AG04450 (cell line): ENCODE data around the gene NUP188. TPM values are rescaled to one million over a fixed set of nuclear protein-coding genes. Genes with fewer than 3 reads are reported as not detected.

ENCODE experiments used
- CTCF ChIA-PET: fragments of 300-600, 350-600 bp; formaldehyde crosslinking; extraction: SDS; loops from one replicate; lab custom pipeline; 2022; ENCODE audit warnings: antibody characterized with exemption, inconsistent platforms; lab: Charles Lee
- POLR2A ChIA-PET: fragments of 350-600 bp; formaldehyde crosslinking; extraction: SDS; loops from one replicate; lab custom pipeline; 2021; ENCODE audit warnings: antibody characterized with exemption, inconsistent platforms; lab: Yijun Ruan, JAX
- DNase-seq: peaks from one replicate; pipeline ENCODE4 v3.0.0-alpha.2; 2011; ENCODE audit warnings: low read depth, low spot score
- H3K27ac ChIP-seq: one replicate; pipeline ENCODE4 v1.5.1; 2012; ENCODE audit warnings: low read depth, low read length, control low read depth
- H3K27me3 ChIP-seq: one replicate; pipeline ENCODE4 v1.6.0; 2012; ENCODE audit warnings: low read length; ENCODE audit not compliant: control insufficient read depth, insufficient read depth
- H3K4me3 ChIP-seq: 2 replicates; pipeline ENCODE4 v1.5.1; 2011; ENCODE audit warnings: mild to moderate bottlenecking, low read depth, low read length, control low read depth
- H3K9me3 ChIP-seq: 2 replicates; pipeline ENCODE4 v1.5.1; 2012; ENCODE audit warnings: low read length; ENCODE audit not compliant: control insufficient read depth, insufficient read depth
- polyA plus RNA-seq: library from polyadenylated mRNA; depleted of rRNA; stranded (reverse); fragments of >200 nt; gene quantifications from 2 replicates; pipeline ENCODE4 v1.2.3, GENCODE V29; 2011
- TF ChIP-seq, protein P1 (sequence below): IDR thresholded peaks from 2 replicates; pipeline ENCODE4 v1.5.1; 2011; ENCODE audit warnings: low read depth, low read length, control low read depth, inconsistent platforms

The NUP188 gene
- polyA plus RNA-seq, 1 experiment, result 46.3 TPM

DNA sequence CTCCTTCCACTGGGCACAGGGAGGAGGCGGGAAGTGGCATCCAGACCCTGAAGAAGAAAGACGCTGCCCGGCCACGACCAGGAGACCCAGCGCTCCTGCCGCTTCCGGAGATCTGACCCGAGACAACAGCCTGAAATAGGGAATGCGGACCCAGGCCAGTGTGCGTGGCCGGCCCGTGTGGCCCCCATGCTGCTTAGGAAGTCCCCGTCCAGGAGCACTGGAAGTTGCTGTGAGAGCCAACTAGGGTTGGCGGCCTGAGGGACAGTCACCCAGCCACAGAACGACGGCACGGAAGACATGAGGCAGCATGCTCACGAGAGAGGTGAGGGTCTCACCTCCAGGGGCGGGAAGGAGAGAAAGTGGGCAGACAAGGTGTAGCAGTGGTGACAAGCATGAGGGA lies 63.7 kb downstream of the NUP188 start:
- TF ChIP-seq, protein P1, sequence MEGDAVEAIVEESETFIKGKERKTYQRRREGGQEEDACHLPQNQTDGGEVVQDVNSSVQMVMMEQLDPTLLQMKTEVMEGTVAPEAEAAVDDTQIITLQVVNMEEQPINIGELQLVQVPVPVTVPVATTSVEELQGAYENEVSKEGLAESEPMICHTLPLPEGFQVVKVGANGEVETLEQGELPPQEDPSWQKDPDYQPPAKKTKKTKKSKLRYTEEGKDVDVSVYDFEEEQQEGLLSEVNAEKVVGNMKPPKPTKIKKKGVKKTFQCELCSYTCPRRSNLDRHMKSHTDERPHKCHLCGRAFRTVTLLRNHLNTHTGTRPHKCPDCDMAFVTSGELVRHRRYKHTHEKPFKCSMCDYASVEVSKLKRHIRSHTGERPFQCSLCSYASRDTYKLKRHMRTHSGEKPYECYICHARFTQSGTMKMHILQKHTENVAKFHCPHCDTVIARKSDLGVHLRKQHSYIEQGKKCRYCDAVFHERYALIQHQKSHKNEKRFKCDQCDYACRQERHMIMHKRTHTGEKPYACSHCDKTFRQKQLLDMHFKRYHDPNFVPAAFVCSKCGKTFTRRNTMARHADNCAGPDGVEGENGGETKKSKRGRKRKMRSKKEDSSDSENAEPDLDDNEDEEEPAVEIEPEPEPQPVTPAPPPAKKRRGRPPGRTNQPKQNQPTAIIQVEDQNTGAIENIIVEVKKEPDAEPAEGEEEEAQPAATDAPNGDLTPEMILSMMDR, result no peak
- no peak for DNase-seq
- Histone ChIP-seq H3K9me3 (no peaks in the 10 kb centered on the region; the same call in 1 of the 2 replicates), H3K4me3 (no peak overlapping the region), H3K27ac (no peak overlapping the region), H3K27me3 (no peaks in the 10 kb centered on the region)
- ChIA-PET POLR2A (no interaction called here), CTCF (interaction anchor here (0.6 kb wide), 1 partner anchor 17 kb away, joined by 8 read pairs; the partner anchor contains the start of gene SH3GLB2)

DNA sequence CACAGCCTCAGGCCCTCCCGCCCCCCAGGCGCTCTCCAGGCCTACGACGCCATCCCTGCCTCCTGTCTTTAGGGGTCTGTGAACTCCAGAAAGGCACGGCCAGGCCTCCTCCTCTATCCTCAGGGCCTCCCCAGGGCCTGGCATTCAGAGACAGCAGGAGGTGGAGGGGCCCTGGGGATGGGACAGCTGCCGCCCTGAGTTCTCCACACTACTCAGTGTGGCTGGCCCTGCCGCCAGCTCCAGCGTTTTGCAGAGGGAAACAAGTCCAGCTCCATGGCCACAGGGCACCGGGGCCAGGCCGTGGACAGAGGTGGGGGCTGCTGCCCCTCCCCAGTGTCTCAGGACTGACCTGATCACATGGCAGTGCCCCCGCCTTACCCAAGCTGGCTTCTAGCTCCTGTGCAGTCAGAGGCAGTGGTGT lies 64.3 kb downstream of the NUP188 start:
- H3K9me3 ChIP-seq, result no peaks in the 10 kb centered on the region; the same call in 1 of the 2 replicates
- no peak overlapping the region for H3K4me3 ChIP-seq
- POLR2A ChIA-PET, result no interaction called here
- CTCF ChIA-PET, result no interaction called here
- H3K27ac ChIP-seq, result no peak overlapping the region
- TF ChIP-seq, protein P1, result no peak
- no peak for DNase-seq
- H3K27me3 ChIP-seq, result no peaks in the 10 kb centered on the region

DNA sequence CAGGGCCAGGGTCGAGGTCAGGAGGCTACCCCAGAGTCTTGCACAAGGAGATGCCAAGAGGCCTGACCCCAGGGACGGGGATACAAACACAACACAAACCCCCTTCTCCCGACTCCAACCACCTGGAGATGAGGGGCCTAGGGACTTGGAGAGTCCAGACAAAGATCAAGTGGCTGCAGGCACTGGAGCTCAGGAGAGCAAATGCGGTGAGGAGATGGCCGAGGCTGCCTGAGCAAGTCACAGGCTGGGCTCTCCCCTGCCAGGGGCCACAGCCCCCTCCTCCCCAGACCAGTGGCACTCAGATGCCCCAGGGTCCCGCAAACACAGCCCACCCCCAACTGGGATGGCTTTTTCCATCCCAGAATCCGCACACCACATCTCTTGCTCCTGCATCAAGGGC lies 64.8 kb downstream of the NUP188 start:
- CTCF ChIA-PET, result no interaction called here

DNA sequence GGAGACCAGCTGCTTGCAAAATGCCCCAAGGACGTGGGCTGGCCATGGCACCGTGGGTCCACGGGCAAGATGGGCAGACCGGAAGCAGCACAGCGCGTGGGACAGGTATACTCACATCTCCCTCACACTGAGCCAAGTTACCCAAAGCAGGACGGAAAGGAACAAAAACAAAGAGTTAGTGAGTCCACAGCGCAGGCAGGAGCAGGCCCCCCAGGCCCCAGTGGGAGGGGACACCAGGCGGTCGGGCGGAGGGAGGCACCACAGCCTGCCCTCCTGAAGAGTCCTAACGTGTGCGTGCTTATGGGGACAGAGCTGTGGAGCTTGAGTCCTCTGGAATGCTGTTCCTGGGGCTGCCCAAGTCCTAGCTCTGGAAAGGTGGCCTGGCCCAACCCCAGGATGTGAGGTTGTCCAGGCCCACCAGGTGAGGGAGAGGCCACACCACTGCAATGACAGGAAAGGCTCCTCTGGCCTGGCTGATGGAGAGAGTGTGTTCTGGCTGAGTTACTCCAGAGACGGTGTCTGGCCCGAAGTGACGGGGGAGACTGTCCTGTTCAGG lies 65.5 kb downstream of the NUP188 start:
- CTCF ChIA-PET, result interaction anchor here (1.2 kb wide), 1 partner anchor 15 kb away, joined by 3 read pairs; the partner anchor contains the start of gene SH3GLB2

More for the DNA sequence above, 64.8 kb downstream of the NUP188 start:
- Histone ChIP-seq H3K4me3 (no peak overlapping the region), H3K27me3 (no peaks in the 10 kb centered on the region), H3K9me3 (no peaks in the 10 kb centered on the region; the same call in 1 of the 2 replicates), H3K27ac (no peak overlapping the region)
- POLR2A ChIA-PET, result no interaction called here
- no peak for DNase-seq
- TF ChIP-seq, protein P1, result no peak

DNA sequence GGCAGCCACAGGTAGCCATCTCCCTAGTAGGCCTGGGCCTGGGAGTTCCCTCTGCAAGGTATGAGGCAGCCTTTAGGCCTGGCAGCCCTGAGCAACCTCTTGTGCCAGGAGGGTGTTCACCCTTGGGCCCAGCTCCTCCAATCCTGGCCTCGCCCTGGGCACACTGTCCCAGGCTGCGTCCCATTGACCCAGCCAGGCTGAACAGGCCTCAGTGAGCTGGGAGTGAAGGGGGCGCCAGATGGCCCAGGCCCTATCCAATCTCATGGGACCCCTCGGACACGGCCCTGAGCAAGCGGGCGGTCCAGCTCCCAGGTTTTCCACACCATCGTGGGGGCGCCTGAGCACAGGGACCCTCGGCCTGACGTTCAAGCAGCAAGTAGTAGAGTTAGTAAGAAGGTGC lies 66.2 kb downstream of the NUP188 start:
- DNase-seq, result no peak
- no peaks in the 10 kb centered on the region for H3K27me3 ChIP-seq
- CTCF ChIA-PET, result interaction anchor here (1.2 kb wide), 1 partner anchor 15 kb away, joined by 3 read pairs; the partner anchor contains the start of gene SH3GLB2
- TF ChIP-seq, protein P1, result no peak
- H3K9me3 ChIP-seq, result no peaks in the 10 kb centered on the region; the same call in 1 of the 2 replicates
- H3K27ac ChIP-seq, result no peak overlapping the region
- POLR2A ChIA-PET, result no interaction called here
- no peak overlapping the region for H3K4me3 ChIP-seq

More for the DNA sequence above, 65.5 kb downstream of the NUP188 start:
- POLR2A ChIA-PET, result no interaction called here
- H3K9me3 ChIP-seq, result no peaks in the 10 kb centered on the region; the same call in 1 of the 2 replicates
- DNase-seq, result no peak
- no peaks in the 10 kb centered on the region for H3K27me3 ChIP-seq
- no peak overlapping the region for H3K4me3 ChIP-seq
- H3K27ac ChIP-seq, result no peak overlapping the region
- TF ChIP-seq, protein P1, result no peak
